ENCODE measurements around the gene CFAP91.

CFAP91 gene

DNA sequence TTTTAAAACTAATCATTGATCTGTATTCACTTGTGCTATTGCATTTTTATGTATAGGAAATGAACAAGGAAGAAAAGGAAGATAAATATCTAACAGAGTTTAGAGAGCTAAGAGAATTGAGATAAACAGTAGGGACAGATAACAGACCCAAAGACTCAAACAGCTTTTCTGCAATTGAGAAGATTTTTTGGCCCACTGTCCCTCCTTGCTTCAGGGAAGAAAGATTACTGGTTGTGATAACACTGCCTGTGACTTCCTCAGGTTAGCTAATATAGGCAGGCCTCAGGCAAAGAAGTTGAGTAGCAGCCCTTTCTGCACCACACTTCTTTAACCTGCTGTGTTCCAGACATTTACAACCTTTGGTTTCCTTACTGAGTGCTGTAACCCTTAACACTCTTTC, 22.9 kb upstream of the CFAP91 start:
- Histone ChIP-seq H3K36me3 (ENCODE audit: control insufficient read depth in 2 of 2, insufficient read depth in 2 of 2, low read length in 2 of 2) (no peaks in the 10 kb centered on the region), H3K4me1 (ENCODE audit: control insufficient read depth, insufficient read depth, low read length) (peaks cover 5% of the 10 kb centered on the region), H3K9me3 (ENCODE audit: control insufficient read depth in 2 of 2, low read length in 2 of 2) (no peaks in the 10 kb centered on the region), H3K4me3 (ENCODE audit: low read length in 2 of 2) (no peak overlapping the region), H3K27me3 (ENCODE audit: control insufficient read depth in 1 of 2, insufficient read depth in 2 of 2, low read length in 2 of 2) (no peaks in the 10 kb centered on the region), H3K9ac (ENCODE audit: low read length in 2 of 2) (no peak overlapping the region), H3K27ac (ENCODE audit: low read length) (no peak overlapping the region)

- no peak overlapping the region for H3K4me3 ChIP-seq (ENCODE audit: low read length in 2 of 2)
- H3K9ac ChIP-seq (ENCODE audit: low read length in 2 of 2), result no peak overlapping the region
- H3K4me1 ChIP-seq (ENCODE audit: control insufficient read depth, insufficient read depth, low read length), result no peaks in the 10 kb centered on the region
- H3K36me3 ChIP-seq (ENCODE audit: control insufficient read depth in 2 of 2, insufficient read depth in 2 of 2, low read length in 2 of 2), result no peaks in the 10 kb centered on the region
- no peaks in the 10 kb centered on the region for H3K27me3 ChIP-seq (ENCODE audit: control insufficient read depth in 1 of 2, insufficient read depth in 2 of 2, low read length in 2 of 2)
- H3K27ac ChIP-seq (ENCODE audit: low read length), result no peak overlapping the region
- no peaks in the 10 kb centered on the region for H3K9me3 ChIP-seq (ENCODE audit: control insufficient read depth in 2 of 2, low read length in 2 of 2)
Observed at GRCh38 chr3:119681279-119681678, 21.5 kb upstream of the CFAP91 start.

DNA sequence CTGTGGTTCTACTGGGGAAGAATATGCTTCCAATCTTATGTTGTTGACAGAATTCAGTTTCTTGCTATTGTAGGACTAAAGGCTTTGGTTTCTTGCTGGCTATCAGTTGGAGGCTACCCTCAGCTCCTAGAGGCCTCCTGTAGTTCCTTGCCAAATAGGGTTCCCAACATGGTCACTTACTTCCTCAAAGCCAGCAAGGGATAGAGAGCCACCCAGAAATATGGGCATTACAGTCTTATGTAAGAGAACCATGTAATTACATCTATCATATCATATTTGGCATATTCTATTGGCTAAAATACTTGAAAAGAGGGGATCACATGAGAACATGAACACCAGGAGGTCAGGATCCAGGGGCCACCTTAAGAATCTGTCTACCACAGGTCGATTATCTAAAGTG, 19.4 kb upstream of the CFAP91 start:
- Histone ChIP-seq H3K27me3 (ENCODE audit: control insufficient read depth in 1 of 2, insufficient read depth in 2 of 2, low read length in 2 of 2) (no peaks in the 10 kb centered on the region), H3K27ac (ENCODE audit: low read length) (no peak overlapping the region), H3K36me3 (ENCODE audit: control insufficient read depth in 2 of 2, insufficient read depth in 2 of 2, low read length in 2 of 2) (no peaks in the 10 kb centered on the region), H3K4me1 (ENCODE audit: control insufficient read depth, insufficient read depth, low read length) (no peaks in the 10 kb centered on the region), H3K9me3 (ENCODE audit: control insufficient read depth in 2 of 2, low read length in 2 of 2) (no peaks in the 10 kb centered on the region), H3K9ac (ENCODE audit: low read length in 2 of 2) (no peak overlapping the region), H3K4me3 (ENCODE audit: low read length in 2 of 2) (no peak overlapping the region)

DNA sequence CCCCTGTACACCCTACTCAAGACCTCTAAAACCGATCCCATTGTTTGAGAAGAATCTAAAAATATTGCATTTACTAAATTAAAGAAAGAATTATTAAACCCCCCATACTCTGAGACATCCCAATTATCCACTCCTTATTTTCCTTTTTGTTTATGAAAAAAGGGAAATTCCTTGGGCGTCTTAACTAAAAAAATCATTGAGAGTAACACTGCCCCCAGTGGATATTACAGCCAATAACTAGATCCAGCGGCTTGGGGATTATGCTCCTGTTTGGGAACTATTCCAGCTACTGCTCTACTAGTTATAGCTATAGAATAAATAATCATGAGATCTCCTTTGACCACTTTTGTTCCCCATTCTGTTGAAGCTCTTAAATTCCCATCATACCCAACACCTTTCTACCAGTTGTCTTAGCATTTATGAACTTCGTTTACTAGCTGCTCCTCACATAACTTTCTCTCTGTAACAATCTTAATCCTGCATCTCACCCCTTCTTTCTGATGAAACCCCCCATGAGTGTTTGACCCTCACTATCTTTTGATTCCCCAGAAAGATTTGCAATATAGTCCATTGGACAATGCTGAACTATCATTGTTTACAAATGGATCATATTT, 12.7 kb upstream of the CFAP91 start:
- H3K27me3 ChIP-seq (ENCODE audit: control insufficient read depth in 1 of 2, insufficient read depth in 2 of 2, low read length in 2 of 2), result no peaks in the 10 kb centered on the region
- no peak overlapping the region for H3K27ac ChIP-seq (ENCODE audit: low read length)
- H3K4me1 ChIP-seq (ENCODE audit: control insufficient read depth, insufficient read depth, low read length), result no peaks in the 10 kb centered on the region
- H3K4me3 ChIP-seq (ENCODE audit: low read length in 2 of 2), result no peak overlapping the region
- H3K9me3 ChIP-seq (ENCODE audit: control insufficient read depth in 2 of 2, low read length in 2 of 2), result no peaks in the 10 kb centered on the region
- no peak overlapping the region for H3K9ac ChIP-seq (ENCODE audit: low read length in 2 of 2)
- no peaks in the 10 kb centered on the region for H3K36me3 ChIP-seq (ENCODE audit: control insufficient read depth in 2 of 2, insufficient read depth in 2 of 2, low read length in 2 of 2)

GRCh38 chr3:119695480-119695879, 7.3 kb upstream of the CFAP91 start:
- no peak overlapping the region for H3K4me3 ChIP-seq (ENCODE audit: low read length in 2 of 2)
- no peaks in the 10 kb centered on the region for H3K4me1 ChIP-seq (ENCODE audit: control insufficient read depth, insufficient read depth, low read length)
- H3K36me3 ChIP-seq (ENCODE audit: control insufficient read depth in 2 of 2, insufficient read depth in 2 of 2, low read length in 2 of 2), result no peaks in the 10 kb centered on the region
- H3K27me3 ChIP-seq (ENCODE audit: control insufficient read depth in 1 of 2, insufficient read depth in 2 of 2, low read length in 2 of 2), result no peaks in the 10 kb centered on the region
- H3K9me3 ChIP-seq (ENCODE audit: control insufficient read depth in 2 of 2, low read length in 2 of 2), result no peaks in the 10 kb centered on the region
- H3K9ac ChIP-seq (ENCODE audit: low read length in 2 of 2), result no peak overlapping the region
- H3K27ac ChIP-seq (ENCODE audit: low read length), result no peak overlapping the region

DNA sequence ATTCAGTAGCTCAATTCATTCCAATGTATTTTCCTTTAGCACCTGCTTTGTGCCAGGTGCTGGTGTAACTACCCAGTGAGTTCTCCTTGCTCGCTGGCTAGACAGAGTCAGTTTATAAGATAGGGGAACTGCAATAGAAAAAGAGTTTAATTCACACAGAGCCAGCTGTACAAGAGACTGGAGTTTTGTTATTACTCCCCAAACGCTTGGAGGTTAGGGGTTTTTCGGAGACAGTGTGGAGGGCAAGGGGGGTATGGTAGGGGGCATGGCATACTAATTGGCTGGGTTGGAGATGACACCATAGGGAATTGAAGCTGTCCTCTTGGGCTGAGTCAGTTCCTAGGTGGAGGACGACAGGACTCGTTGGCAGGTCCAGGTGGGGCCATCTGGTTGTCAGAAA, 5.4 kb upstream of the CFAP91 start:
- no peak overlapping the region for H3K4me3 ChIP-seq (ENCODE audit: low read length in 2 of 2)
- peaks cover 3% of the 10 kb centered on the region for H3K4me1 ChIP-seq (ENCODE audit: control insufficient read depth, insufficient read depth, low read length)
- no peak overlapping the region for H3K27ac ChIP-seq (ENCODE audit: low read length)
- H3K9me3 ChIP-seq (ENCODE audit: control insufficient read depth in 2 of 2, low read length in 2 of 2), result no peaks in the 10 kb centered on the region
- no peaks in the 10 kb centered on the region for H3K36me3 ChIP-seq (ENCODE audit: control insufficient read depth in 2 of 2, insufficient read depth in 2 of 2, low read length in 2 of 2)
- no peaks in the 10 kb centered on the region for H3K27me3 ChIP-seq (ENCODE audit: control insufficient read depth in 1 of 2, insufficient read depth in 2 of 2, low read length in 2 of 2)
- H3K9ac ChIP-seq (ENCODE audit: low read length in 2 of 2), result no peak overlapping the region

DNA sequence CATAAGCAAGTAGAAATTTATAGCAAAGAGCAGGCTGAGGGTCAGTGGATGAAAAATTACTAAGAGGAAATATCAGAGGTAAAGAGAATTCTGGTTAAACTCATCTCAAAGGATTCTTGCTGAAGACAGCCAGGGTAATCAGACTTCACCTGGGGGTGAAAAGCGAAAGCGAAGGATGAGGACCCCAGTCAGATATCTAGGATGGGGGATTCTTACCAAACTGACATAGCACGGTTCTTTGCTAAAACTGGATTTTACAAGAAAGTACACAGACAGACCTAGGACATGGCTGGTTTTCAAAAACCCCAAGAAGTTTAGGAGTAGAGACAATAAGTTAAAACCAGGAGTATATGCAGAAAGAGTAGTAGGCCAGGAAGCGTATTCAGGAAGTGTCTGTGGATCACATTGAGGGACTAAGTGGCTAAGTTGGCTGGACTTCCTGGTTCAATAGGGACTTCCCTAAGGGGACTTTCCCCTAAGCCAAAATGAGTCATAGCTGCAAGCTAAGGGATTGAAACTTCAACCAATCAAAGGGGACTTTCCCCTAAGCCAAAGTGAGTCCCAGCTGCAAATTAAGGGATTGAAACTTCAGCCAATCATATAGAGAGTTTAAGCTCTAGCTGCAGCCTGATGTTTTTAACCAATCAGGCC, 2.4 kb upstream of the CFAP91 start:
- H3K27ac ChIP-seq (ENCODE audit: low read length), result no peak overlapping the region
- no peaks in the 10 kb centered on the region for H3K9me3 ChIP-seq (ENCODE audit: control insufficient read depth in 2 of 2, low read length in 2 of 2)
- no peak overlapping the region for H3K4me3 ChIP-seq (ENCODE audit: low read length in 2 of 2)
- no peak overlapping the region for H3K9ac ChIP-seq (ENCODE audit: low read length in 2 of 2)
- H3K27me3 ChIP-seq (ENCODE audit: control insufficient read depth in 1 of 2, insufficient read depth in 2 of 2, low read length in 2 of 2), result no peaks in the 10 kb centered on the region
- H3K36me3 ChIP-seq (ENCODE audit: control insufficient read depth in 2 of 2, insufficient read depth in 2 of 2, low read length in 2 of 2), result no peaks in the 10 kb centered on the region
- peaks cover 9% of the 10 kb centered on the region for H3K4me1 ChIP-seq (ENCODE audit: control insufficient read depth, insufficient read depth, low read length)

GRCh38 chr3:119700920-119701734, 1.7 kb upstream of the CFAP91 start:
- Histone ChIP-seq H3K36me3 (ENCODE audit: control insufficient read depth in 2 of 2, insufficient read depth in 2 of 2, low read length in 2 of 2) (no peaks in the 10 kb centered on the region), H3K27ac (ENCODE audit: low read length) (no peak overlapping the region), H3K27me3 (ENCODE audit: control insufficient read depth in 1 of 2, insufficient read depth in 2 of 2, low read length in 2 of 2) (no peaks in the 10 kb centered on the region), H3K9ac (ENCODE audit: low read length in 2 of 2) (no peak overlapping the region), H3K4me1 (ENCODE audit: control insufficient read depth, insufficient read depth, low read length) (peaks cover 9% of the 10 kb centered on the region), H3K4me3 (ENCODE audit: low read length in 2 of 2) (no peak overlapping the region), H3K9me3 (ENCODE audit: control insufficient read depth in 2 of 2, low read length in 2 of 2) (no peaks in the 10 kb centered on the region)

GRCh38 chr3:119703820-119704531, 1.2 kb downstream of the CFAP91 start:
- peaks cover 9% of the 10 kb centered on the region for H3K4me1 ChIP-seq (ENCODE audit: control insufficient read depth, insufficient read depth, low read length)
- H3K9ac ChIP-seq (ENCODE audit: low read length in 2 of 2), result no peak overlapping the region
- H3K27me3 ChIP-seq (ENCODE audit: control insufficient read depth in 1 of 2, insufficient read depth in 2 of 2, low read length in 2 of 2), result no peaks in the 10 kb centered on the region
- no peak overlapping the region for H3K27ac ChIP-seq (ENCODE audit: low read length)
- H3K4me3 ChIP-seq (ENCODE audit: low read length in 2 of 2), result peak overlapping the region; percentile 75 to 86
- H3K9me3 ChIP-seq (ENCODE audit: control insufficient read depth in 2 of 2, low read length in 2 of 2), result no peaks in the 10 kb centered on the region
- no peaks in the 10 kb centered on the region for H3K36me3 ChIP-seq (ENCODE audit: control insufficient read depth in 2 of 2, insufficient read depth in 2 of 2, low read length in 2 of 2)

DNA sequence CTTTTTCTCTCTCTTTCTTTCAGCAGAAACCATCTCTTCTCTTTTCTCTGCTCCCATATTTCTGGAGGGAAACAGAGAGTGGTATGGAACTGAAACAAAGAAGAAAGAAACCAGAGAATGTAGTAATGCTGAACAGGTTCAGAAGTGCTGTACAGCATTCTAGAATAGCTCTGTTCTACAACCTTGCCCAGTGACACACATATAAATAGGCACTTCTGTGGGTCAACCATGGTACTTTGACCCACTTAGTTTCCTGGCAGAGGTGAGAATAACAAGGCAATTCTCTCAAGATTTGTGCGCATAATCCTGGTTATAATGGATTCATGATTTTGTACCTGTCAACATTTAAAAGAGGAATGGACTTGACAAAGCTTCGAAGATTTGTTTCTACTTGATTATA, 12.3 kb downstream of the CFAP91 start:
- Histone ChIP-seq H3K27me3 (ENCODE audit: control insufficient read depth in 1 of 2, insufficient read depth in 2 of 2, low read length in 2 of 2) (no peaks in the 10 kb centered on the region), H3K9ac (ENCODE audit: low read length in 2 of 2) (no peak overlapping the region), H3K4me1 (ENCODE audit: control insufficient read depth, insufficient read depth, low read length) (no peaks in the 10 kb centered on the region), H3K36me3 (ENCODE audit: control insufficient read depth in 2 of 2, insufficient read depth in 2 of 2, low read length in 2 of 2) (peaks cover 7% of the 10 kb centered on the region in 2 donors), H3K27ac (ENCODE audit: low read length) (no peak overlapping the region), H3K9me3 (ENCODE audit: control insufficient read depth in 2 of 2, low read length in 2 of 2) (no peaks in the 10 kb centered on the region), H3K4me3 (ENCODE audit: low read length in 2 of 2) (no peak overlapping the region)

All from stomach smooth muscle (tissue), 2 donors.